GM21717 (cell line): ENCODE measurements around the gene NRSN1.
"Not testable (repeated sequence)": the region's sequence is repeated elsewhere in the genome, so short reads cannot be mapped to it uniquely, and the experiment has no call there.

Experiments
- ATAC-seq: cut with Tn5 transposase; IDR thresholded peaks from one replicate; pipeline ENCODE4 v1.9.1; 2021; ENCODE audit warnings: mild to moderate bottlenecking, moderate library complexity; ENCODE audit not compliant: unreplicated experiment

The NRSN1 gene

GRCh38 chr6:24140591-24140990, 14.6 kb downstream of the NRSN1 start:
- no peak for ATAC-seq

GRCh38 chr6:24142733-24143132, 16.7 kb downstream of the NRSN1 start:
- not testable (repeated sequence) for ATAC-seq

GRCh38 chr6:24145690-24146131, 19.7 kb downstream of the NRSN1 start:
- ATAC-seq: no peak

- ATAC-seq: no peak
Observed at GRCh38 chr6:24146871-24147270, 20.9 kb downstream of the NRSN1 start.

DNA sequence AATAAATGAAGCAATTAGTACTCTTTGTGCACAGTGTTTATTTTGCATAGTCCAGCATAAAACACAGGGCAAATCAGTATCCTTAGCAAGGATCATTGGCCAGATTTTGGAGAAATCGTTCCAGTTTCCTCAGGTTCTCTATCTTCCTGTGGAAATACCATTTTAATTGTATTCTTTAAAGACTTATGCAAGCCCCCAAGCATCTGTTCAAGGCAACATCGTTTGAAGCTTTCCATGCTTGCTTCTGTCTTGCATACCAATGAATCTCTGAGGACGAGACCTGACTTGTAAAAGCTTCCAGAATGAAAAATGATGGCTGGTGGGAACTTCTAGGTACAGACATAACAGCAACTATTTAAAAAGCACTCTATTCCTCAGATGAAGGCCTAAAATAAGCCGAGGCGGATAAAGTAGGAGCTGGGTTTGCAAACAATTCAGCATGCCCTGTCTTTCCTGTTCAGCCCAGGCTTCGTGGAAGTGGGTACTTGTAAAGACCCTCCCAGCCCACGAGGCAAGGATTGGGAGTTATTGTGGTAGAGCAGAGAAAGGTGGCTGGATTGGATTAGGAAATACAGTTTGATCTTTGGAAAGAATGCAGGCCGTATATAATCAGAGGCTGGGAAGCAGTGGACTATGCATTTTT, 21.6 kb downstream of the NRSN1 start:
- no peak for ATAC-seq

DNA sequence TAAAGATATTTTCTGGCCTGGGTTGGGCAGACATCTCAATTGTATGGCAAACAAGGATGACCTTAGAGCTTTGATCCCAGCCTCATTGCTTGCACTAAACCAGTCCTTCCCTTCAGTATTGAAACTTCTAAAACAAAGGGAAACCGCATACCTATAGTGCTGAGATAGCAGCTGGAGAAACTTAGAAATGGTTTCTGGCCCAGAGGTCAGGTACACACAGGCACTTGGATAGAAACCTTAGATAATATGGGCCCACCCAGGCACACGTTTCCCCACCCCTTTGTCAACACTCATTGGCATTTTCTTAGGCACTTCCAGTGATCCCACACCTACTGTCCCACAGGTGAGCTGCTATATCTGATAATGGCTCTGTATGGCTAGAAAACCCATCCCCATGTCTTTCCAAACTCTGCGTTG, 22.1 kb downstream of the NRSN1 start:
- no peak for ATAC-seq

- no peak for ATAC-seq
Observed at GRCh38 chr6:24148684-24149083, 22.7 kb downstream of the NRSN1 start.

DNA sequence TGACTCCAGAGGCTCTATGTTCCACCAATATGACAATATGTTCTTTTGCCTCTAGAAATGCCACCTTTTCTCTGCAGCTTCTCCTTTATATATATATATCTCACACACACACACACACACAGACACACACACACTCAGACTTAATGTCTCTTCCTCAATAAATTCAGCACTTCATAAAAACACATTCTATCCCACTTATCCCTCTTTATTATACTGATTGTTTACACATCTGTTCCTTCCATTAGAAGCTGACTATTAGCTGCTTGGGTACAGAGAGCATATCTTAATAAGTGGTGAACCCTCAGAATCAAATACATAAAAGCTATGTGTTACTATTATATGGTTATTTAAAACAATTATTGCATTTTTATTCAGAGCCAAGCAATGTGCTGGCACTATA, 23.3 kb downstream of the NRSN1 start:
- ATAC-seq: no peak

GRCh38 chr6:24149836-24150235, 23.8 kb downstream of the NRSN1 start:
- ATAC-seq: no peak

- ATAC-seq: no peak
Observed at GRCh38 chr6:24152014-24152413, 26.0 kb downstream of the NRSN1 start.

- no peak for ATAC-seq
Observed at GRCh38 chr6:24154121-24154520, 28.1 kb downstream of the NRSN1 start.

DNA sequence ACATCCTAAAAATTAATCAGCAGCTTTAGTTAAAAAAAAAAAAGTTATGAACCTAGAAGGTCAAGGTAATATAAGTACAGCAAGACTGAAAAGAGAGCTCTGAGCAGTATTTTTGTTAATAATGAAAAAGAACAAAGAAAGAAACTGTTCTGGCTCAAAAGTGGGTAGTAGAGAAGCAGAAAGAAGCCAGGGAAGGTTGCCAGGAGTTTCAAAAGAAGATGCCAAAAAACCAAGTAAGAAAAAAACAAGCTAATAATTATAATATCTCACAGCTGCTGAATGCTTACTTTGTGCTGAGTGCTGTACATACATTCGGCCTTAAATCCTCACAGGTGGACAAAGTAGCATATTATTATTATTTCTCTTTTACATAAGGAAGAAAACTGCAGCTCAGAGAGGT, 31.9 kb downstream of the NRSN1 start:
- no peak for ATAC-seq

- ATAC-seq: no peak
Observed at GRCh38 chr6:24183584-24183983, 57.6 kb downstream of the NRSN1 start.

DNA sequence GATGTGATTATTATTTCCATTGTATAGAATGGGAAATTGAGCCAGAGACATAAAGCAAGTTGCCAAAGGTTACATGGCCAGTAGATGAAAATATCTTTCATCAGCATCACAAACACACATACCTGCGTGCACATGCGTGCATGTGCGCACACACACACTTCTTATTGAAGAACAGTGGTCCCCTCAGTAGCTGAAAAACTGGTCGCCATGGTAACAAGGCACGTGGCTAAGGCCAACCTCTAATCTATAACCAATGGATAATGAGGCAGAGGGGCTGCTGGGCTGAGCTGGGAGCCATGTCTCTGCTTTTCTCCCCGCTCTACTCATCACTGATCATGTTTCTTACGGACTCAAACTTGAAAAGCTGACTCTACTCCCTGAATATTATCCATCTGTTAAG, 60.3 kb downstream of the NRSN1 start:
- ATAC-seq: no peak

GRCh38 chr6:24187965-24188577, 62.1 kb downstream of the NRSN1 start:
- ATAC-seq: no peak

- ATAC-seq: no peak
Observed at GRCh38 chr6:24188578-24189080, 62.6 kb downstream of the NRSN1 start.

DNA sequence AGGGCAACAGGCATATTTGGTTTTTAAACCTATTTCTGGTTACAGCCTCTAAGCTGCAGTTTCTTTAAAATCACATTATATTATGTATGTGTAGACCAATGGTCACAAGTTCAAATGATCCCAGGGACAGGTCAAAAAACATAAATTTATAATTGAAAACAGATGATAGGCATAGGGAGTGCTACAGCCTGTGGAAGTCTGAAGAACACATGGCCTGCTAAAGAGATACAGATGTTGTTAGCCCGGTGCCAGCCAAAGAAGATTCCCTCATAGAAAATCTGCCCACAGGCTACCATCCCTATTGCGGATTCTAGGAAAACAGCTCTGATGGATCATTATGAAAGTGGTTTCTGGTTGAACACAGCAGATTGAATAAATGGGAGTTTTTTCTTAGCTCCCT, 65.3 kb downstream of the NRSN1 start:
- no peak for ATAC-seq

- ATAC-seq: no peak
Observed at GRCh38 chr6:24193364-24193763, 67.3 kb downstream of the NRSN1 start.

DNA sequence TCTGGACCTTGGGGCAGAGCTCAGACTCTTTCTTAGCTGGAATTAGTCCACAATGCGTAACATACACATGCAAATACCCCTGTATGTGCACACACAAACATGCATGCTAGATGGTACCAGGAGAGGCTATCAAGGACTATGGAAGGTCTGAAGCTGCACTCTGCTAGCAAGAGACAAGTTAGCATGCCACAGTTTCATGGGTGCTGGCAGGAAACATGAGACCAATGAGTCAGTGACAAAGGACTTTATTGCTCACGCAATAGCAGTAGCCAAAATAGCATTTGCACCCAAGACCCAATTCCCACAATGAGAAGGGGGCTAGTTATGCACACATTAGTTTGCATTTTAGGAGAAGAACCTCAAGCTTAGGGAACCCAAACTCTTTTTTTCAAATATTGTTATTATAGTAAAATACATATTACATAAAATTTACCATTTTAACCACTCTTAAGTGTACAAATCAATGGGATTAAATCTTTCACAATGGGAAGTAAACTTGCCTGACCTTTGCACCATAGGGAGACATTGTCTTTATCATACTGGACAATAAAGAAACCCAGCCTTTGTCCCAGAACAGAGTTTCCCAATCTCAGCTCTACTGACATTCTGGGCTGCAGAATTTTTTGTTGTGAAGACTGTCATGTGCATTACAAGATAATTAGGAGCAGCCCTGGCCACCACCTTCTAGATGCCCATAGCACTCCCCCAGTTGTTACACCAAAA, 69.1 kb downstream of the NRSN1 start:
- ATAC-seq: no peak

- no peak for ATAC-seq
Observed at GRCh38 chr6:24195836-24196597, 70.0 kb downstream of the NRSN1 start.
